Kidney epithelial cell (primary cell): Measurements from ENCODE around the gene DGCR8. TPM values are rescaled to one million over a fixed set of nuclear protein-coding genes. Genes with fewer than 3 reads are reported as not detected.

Experiments used
- DNase-seq: peaks from one replicate; pipeline ENCODE4 v3.0.0-alpha.2; 2010; ENCODE audit warnings: low read depth
- H3K27me3 ChIP-seq: 2 replicates; pipeline ENCODE4 v1.6.0; 2011; ENCODE audit warnings: low read length; ENCODE audit not compliant: control insufficient read depth, insufficient read depth
- H3K36me3 ChIP-seq: 2 replicates; pipeline ENCODE4 v1.5.1; 2011; ENCODE audit warnings: low read length; ENCODE audit not compliant: control insufficient read depth, insufficient read depth
- H3K4me3 ChIP-seq: 2 replicates; pipeline ENCODE4 v1.5.1; 2011; ENCODE audit warnings: low read depth, mild to moderate bottlenecking, control low read depth, low read length
- total RNA-seq: library from RNA; depleted of rRNA; stranded (reverse); fragments of >200 nt; gene quantifications from 2 replicates; pipeline ENCODE4 v1.2.3, GENCODE V29; 2015
- TF ChIP-seq, protein P1 (sequence below): IDR thresholded peaks from 2 replicates; pipeline ENCODE4 v1.5.1; 2011; ENCODE audit warnings: mild to moderate bottlenecking, moderate library complexity, low read length, control low read depth, inconsistent platforms; ENCODE audit not compliant: insufficient read depth, poor library complexity, severe bottlenecking

The DGCR8 gene
- total RNA-seq, 1 donor from 2014 or later, result 34.0 TPM

DNA sequence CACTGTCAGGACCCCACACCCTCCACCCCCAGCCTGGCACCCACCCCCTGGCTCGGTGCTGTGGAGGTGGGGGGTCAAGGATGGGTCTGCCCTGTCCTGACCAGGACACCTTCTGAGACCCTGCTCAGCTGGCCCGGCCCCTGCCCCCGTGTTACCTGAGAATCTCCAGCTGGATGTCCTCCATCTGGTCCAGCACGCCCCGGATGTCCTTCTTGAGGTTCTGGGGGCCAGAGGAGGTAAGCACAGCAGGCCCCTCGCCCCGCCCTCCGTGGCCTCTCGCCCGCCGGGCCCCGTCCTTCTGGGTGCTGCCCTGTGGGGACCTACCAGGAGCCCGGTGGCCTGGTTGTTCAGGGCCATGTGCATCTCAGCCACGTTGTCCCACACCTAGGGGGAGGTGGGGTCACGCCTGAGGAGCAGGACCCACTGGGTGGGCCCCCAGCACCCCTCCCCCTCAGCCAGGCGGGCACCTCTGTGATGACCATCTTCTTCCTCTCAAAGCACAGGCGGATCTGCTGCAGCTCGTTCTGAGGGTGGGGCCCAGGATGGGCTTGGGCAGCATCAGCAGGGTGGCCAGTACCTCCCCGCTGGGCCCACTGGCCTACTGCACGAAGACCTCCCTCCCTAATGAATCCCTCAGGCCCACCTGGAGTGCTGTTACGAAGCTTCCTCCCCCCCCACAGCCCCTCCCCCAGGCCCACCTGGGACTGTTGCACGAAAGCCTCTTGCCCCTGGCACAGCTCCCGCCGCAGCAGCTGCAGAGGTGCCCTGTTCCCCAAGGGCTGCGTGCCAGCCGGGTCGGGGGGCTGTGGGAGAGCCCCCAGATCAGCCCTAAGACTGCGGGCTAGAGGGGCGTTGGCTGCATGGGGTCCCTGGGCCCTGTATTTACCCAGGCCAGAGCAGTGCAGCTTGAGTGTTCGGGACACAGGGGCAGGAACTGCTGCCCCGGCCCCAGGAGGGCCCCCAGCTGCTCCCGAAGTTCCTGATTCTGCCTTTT lies 69.5 kb downstream of the DGCR8 start:
- TF ChIP-seq, protein P1, sequence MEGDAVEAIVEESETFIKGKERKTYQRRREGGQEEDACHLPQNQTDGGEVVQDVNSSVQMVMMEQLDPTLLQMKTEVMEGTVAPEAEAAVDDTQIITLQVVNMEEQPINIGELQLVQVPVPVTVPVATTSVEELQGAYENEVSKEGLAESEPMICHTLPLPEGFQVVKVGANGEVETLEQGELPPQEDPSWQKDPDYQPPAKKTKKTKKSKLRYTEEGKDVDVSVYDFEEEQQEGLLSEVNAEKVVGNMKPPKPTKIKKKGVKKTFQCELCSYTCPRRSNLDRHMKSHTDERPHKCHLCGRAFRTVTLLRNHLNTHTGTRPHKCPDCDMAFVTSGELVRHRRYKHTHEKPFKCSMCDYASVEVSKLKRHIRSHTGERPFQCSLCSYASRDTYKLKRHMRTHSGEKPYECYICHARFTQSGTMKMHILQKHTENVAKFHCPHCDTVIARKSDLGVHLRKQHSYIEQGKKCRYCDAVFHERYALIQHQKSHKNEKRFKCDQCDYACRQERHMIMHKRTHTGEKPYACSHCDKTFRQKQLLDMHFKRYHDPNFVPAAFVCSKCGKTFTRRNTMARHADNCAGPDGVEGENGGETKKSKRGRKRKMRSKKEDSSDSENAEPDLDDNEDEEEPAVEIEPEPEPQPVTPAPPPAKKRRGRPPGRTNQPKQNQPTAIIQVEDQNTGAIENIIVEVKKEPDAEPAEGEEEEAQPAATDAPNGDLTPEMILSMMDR, result no peak
- no peaks in the 10 kb centered on the region for H3K36me3 ChIP-seq
- no peak overlapping the region for H3K4me3 ChIP-seq
- no peaks in the 10 kb centered on the region for H3K27me3 ChIP-seq
- no peak for DNase-seq

DNA sequence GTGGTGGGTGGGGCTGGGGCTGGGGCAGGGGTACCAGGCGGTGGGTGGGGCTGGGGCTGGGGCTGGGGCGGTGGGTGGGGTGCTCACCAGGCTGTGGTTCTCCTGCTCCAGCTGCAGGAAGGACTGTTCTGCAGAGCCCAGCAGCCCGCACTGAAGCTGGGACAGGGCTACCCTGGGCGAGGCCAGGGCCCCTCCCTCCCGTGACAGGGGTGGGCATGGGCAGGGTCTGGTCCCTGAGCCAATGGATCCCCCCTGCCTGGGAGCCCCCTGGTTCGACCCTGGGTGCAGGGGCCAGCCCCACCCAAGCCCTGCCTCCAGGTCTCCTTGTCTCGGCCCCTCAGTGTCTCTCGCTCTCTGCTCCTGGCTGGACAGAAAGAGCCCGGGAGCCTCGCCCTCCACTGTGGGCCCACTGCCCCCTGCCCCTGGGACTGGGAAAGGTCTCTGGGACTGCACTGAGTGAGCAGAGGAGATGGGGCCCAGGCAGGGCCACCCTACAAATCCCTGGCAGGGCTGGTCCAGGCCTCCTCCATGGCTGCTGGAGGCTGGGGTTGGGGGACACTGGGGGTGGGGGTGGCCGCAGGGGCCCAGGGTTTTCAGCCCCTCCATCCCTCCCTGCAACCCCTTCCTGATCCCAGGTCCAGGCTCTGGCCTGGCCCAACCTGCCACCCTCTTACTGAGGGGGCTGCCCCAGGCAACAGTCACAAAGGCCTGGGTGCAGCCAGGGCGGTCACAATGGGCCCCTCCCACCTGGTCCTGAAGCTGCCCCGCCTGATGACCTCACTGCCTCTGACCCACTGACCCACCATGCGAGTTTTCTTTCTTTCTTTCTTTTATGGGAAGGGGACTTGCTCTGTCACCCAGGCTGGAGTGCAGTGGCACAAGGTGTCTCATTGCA lies 70.6 kb downstream of the DGCR8 start, which contains the start of gene CCDC188:
Gene CCDC188 (minus strand): TSS at position 675 of the 895 bp plus-strand sequence. CDS start 69 bp downstream, at position 606.
- DNase-seq, result no peak
- H3K27me3 ChIP-seq, result peaks cover 3% of the 10 kb centered on the region
- no peak within 1 kb of the TSS for H3K4me3 ChIP-seq
- TF ChIP-seq, protein P1, result no peak
- H3K36me3 ChIP-seq, result no peaks in the 10 kb centered on the region

DNA sequence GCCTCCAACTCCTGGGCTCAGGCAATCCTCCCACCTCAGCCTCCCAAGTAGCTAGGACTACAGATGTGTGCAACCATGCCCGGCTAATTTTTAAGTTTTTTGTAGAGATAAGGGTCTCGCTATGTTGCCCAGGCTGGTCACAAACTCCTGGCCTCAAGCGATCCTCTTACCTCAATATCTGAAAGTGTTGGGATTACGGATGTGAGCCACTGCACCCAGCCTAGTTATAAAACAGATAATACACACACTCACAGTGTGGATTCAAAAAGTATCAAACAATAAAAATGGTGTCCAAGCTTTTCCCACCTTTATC lies 71.2 kb downstream of the DGCR8 start:
- TF ChIP-seq, protein P1, result no peak
- DNase-seq, result no peak

DNA sequence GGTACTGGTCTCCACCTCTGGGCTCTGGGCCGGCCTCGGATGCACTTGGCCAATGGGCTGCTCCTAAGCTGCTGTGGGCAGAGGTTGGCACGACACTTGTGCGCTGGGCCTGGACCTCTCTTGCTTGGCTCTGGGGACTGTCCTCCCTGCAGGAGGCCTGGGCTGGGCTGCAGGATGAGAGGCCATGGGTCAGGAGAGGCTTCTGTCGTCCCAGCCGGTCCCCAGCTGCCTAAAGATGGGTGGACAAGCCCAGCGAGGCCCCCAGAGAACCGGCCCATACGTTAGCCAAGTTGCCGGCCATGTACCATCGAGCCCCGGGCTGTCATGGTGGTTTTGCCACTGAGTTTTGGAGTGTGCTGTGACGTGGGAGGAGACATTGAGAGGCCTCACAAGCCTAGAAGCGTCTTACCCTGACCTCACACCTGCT lies 72.4 kb downstream of the DGCR8 start:
- Histone ChIP-seq H3K36me3 (no peaks in the 10 kb centered on the region), H3K4me3 (no peak overlapping the region), H3K27me3 (peaks cover 6% of the 10 kb centered on the region)
- DNase-seq, result no peak
- TF ChIP-seq, protein P1, result no peak

More for the DNA sequence above, 71.2 kb downstream of the DGCR8 start:
- Histone ChIP-seq H3K27me3 (peaks cover 3% of the 10 kb centered on the region), H3K36me3 (no peaks in the 10 kb centered on the region), H3K4me3 (no peak overlapping the region)

DNA sequence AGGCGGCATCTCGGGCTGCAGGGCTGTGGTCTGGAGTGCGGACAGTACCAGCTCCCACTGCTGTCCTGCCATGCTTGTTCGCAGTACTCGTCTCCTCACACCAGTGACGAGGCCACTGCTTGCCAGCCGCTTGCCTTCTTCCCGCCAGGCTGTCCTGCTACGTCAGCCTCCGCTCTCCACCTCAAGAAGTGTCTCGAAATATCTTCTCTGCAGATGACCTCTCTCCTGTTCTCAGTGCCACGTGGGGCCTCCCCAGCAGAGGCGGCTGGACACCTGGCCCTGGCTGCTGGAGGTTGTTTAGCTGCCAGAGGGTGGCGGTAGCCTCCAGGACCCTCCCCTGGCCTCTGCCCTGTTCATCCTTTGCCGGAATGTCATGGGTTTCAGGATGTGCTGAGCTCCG lies 73.9 kb downstream of the DGCR8 start:
- peaks cover 10% of the 10 kb centered on the region for H3K27me3 ChIP-seq
- no peaks in the 10 kb centered on the region for H3K36me3 ChIP-seq
- no peak for DNase-seq
- TF ChIP-seq, protein P1, result no peak
- H3K4me3 ChIP-seq, result no peak overlapping the region
